HepG2 (cell line): ENCODE data around the gene BRIP1. TPM values are rescaled to one million over a fixed set of nuclear protein-coding genes. Genes with fewer than 3 reads are reported as not detected.
"Not testable (repeated sequence)": the region's sequence is repeated elsewhere in the genome, so short reads cannot be mapped to it uniquely, and the experiment has no call there.

Experiments
- ATAC-seq: fragments of 200-7000 bp; cut with Tn5 transposase; 3 replicates; pipeline ENCODE4 v1.9.1; 2020; ENCODE audit warnings: mild to moderate bottlenecking, moderate library complexity
- BruUV-seq: library from RNA; stranded (reverse); fragments of 400-500 nt; replicated peaks from 2 replicates; lab custom pipeline; 2021; lab: Mats Ljungman, UMichigan
- CTCF ChIA-PET: fragments of 300-600 bp; formaldehyde crosslinking; extraction: SDS; loops from one replicate; lab custom pipeline; 2021; ENCODE audit warnings: low total read pairs, inconsistent platforms, low intra/inter-chr PET ratio; lab: Yijun Ruan, JAX
- POLR2A ChIA-PET: fragments of 350-600 bp; sonication (Branson Sonifier 250); formaldehyde crosslinking; loops from one replicate; lab custom pipeline; 2020; ENCODE audit warnings: antibody characterized with exemption, inconsistent platforms; lab: Yijun Ruan, JAX
- DNase-seq: peaks from one replicate; pipeline ENCODE4 v3.0.0-alpha.2; 2015; ENCODE audit warnings: low spot score
- FAIRE-seq: peaks from 3 replicates; lab custom pipeline; 2011; peaks lifted over from hg19 to GRCh38; lab: Jason Lieb, UNC
- H2AFZ ChIP-seq: one replicate; pipeline ENCODE4 v1.6.1; 2011; ENCODE audit warnings: low read length, inconsistent platforms
- H3K27ac ChIP-seq: fragments of 300-600 bp; 3 replicates; pipeline ENCODE4 v1.8.0; 2011; ENCODE audit warnings: mixed run types, mild to moderate bottlenecking, mixed read lengths, low read length, inconsistent platforms; ENCODE audit not compliant: insufficient read depth; ENCODE audit errors: extremely low read length
- H3K27me3 ChIP-seq, 2 experiments: fragments of 200-600 bp in 1 of 2; 2 replicates in 1 of 2; 3 replicates in 1 of 2; pipeline versions ENCODE4 v1.6.0 to v1.8.0; 2011; ENCODE audit warnings: low read length in 2 of 2, mild to moderate bottlenecking in 2 of 2, moderate library complexity in 2 of 2, inconsistent platforms in 1 of 2; ENCODE audit not compliant: insufficient read depth in 2 of 2, control insufficient read depth in 1 of 2
- H3K36me3 ChIP-seq, 2 experiments: fragments of 200-600 bp in 1 of 2; replicated peaks in 1 of 2; 2 replicates in 1 of 2; 3 replicates in 1 of 2; pipeline versions ENCODE4 v1.5.1 to v1.8.0; 2011; ENCODE audit warnings: low read length in 2 of 2, inconsistent platforms in 1 of 2; ENCODE audit not compliant: insufficient read depth in 2 of 2, control insufficient read depth in 1 of 2
- H3K4me1 ChIP-seq: 2 replicates; pipeline ENCODE4 v1.5.1; 2012; ENCODE audit warnings: low read length, inconsistent platforms; ENCODE audit not compliant: insufficient read depth
- H3K4me2 ChIP-seq: 2 replicates; pipeline ENCODE4 v1.6.0; 2011; ENCODE audit warnings: low read depth, low read length, inconsistent platforms
- H3K4me3 ChIP-seq, 3 experiments: fragments of 200-600 bp in 1 of 3; sonication (generic), shearing (Covaris generic) in 1 of 3; replicated peaks in 1 of 3; 2 replicates each; pipeline ENCODE4 v1.5.1; 2011 to 2016; ENCODE audit warnings: low read length in 3 of 3, inconsistent platforms in 2 of 3, low read depth in 2 of 3, mild to moderate bottlenecking in 2 of 3, control low read depth in 1 of 3, mixed read lengths in 1 of 3; ENCODE audit not compliant: insufficient read depth in 1 of 3
- H3K79me2 ChIP-seq: one replicate; pipeline ENCODE4 v1.6.1; 2011; ENCODE audit warnings: low read length, inconsistent platforms; ENCODE audit not compliant: insufficient read depth
- H3K9ac ChIP-seq: 2 replicates; pipeline ENCODE4 v1.6.0; 2011; ENCODE audit warnings: mild to moderate bottlenecking, low read depth, low read length, inconsistent platforms; ENCODE audit not compliant: insufficient read depth
- H3K9me3 ChIP-seq: 2 replicates; pipeline ENCODE4 v1.5.1; 2012; ENCODE audit warnings: mild to moderate bottlenecking, low read length
- H4K20me1 ChIP-seq: 2 replicates; pipeline ENCODE4 v1.6.0; 2011; ENCODE audit warnings: inconsistent platforms, mild to moderate bottlenecking, low read length, moderate library complexity; ENCODE audit not compliant: insufficient read depth
- CERS6 ChIP-seq: sonication (generic); formaldehyde crosslinking; IDR thresholded peaks from 2 replicates; pipeline ENCODE4 v1.5.0; 2020; ENCODE audit warnings: missing genetic modification reagents
- NFE2 ChIP-seq: sonication (generic); formaldehyde crosslinking; IDR thresholded peaks from 2 replicates; pipeline ENCODE4 v1.4.0; 2020; ENCODE audit warnings: missing genetic modification reagents
- NKX3-1 ChIP-seq: sonication (generic); formaldehyde crosslinking; IDR thresholded peaks from 2 replicates; pipeline ENCODE4 v1.5.0; 2020; ENCODE audit warnings: missing genetic modification reagents
- NR2C2 ChIP-seq: sonication (generic); formaldehyde crosslinking; IDR thresholded peaks from 2 replicates; pipeline ENCODE4 v1.4.0; 2020; ENCODE audit warnings: missing genetic modification reagents, mild to moderate bottlenecking, moderate library complexity, borderline replicate concordance
- PCBP2 ChIP-seq: fragments of 200-400 bp; formaldehyde crosslinking; optimal IDR thresholded peaks from 2 replicates; pipeline ENCODE3; 2018; ENCODE audit warnings: low read length, low read depth; ENCODE audit not compliant: poor library complexity, severe bottlenecking
- PHB2 ChIP-seq: fragments of 450-650 bp; IDR thresholded peaks from 2 replicates; pipeline ENCODE4 v1.6.1; 2018; ENCODE audit not compliant: partially characterized antibody
- TEF ChIP-seq: sonication (generic); formaldehyde crosslinking; IDR thresholded peaks from 2 replicates; pipeline ENCODE4 v1.5.0; 2020; ENCODE audit warnings: missing genetic modification reagents
- ZNF468 ChIP-seq: sonication (generic); formaldehyde crosslinking; IDR thresholded peaks from 2 replicates; pipeline ENCODE4 v1.8.0; 2022; ENCODE audit warnings: mild to moderate bottlenecking, moderate library complexity, missing genetic modification reagents
- ZNF580 ChIP-seq: IDR thresholded peaks from 2 replicates; pipeline ENCODE4 v1.6.1; 2016; ENCODE audit warnings: low read depth, borderline replicate concordance
- WGBS: methylation state at CpG from one replicate; pipeline ENCODE4 v1.1.6; 2017; ENCODE audit warnings: low lambda C conversion rate; 5-methylcytosine and 5-hydroxymethylcytosine counted together
- in situ Hi-C: cut with HindIII; loops from 2 replicates; pipeline ENCODE4 v1.10.0; 2017; ENCODE audit warnings: low pct_unique_long_range_greater_than_20kb; ENCODE audit not compliant: extremely low pct_ligation_motif_present
- intact Hi-C: fragments of 100-400 bp; cut with micrococcal nuclease; formaldehyde crosslinking; loops from one replicate; pipeline ENCODE4 v1.10.0; 2022; ENCODE audit not compliant: unreplicated experiment
- polyA plus RNA-seq, 8 experiments: library from polyadenylated mRNA; depleted of rRNA in 3 of 8; stranded (reverse) in 7 of 8; unstranded in 1 of 8; fragments of >200 nt; fragmentation: Illumina TruSeq in 4 of 8; extraction: Trizol in 4 of 8; gene quantifications; 2 replicates each; pipeline versions ENCODE4 v1.2.1 to v1.2.3, GENCODE V29; 2011 to 2016; ENCODE audit warnings: low read depth in 4 of 8, missing spikeins in 1 of 8, mixed read lengths in 1 of 8; ENCODE audit not compliant: insufficient read depth in 1 of 8
- total RNA-seq, 5 experiments: library from RNA; depleted of rRNA; stranded (reverse); fragments of >200 nt; fragmentation: Illumina TruSeq; extraction: Trizol; gene quantifications; 2 replicates each; pipeline ENCODE4 v1.2.3, GENCODE V29; 2016; ENCODE audit warnings: low read depth in 1 of 5

BRIP1 gene
- total and polyA plus RNA-seq, 2 of the 13 experiments (the other 11 are each of a cell fraction or from before 2014, with no cell fraction given), result 3.8 to 27.7 TPM

GRCh38 chr17:61774087-61774486 is 89.2 kb downstream of the BRIP1 start:
- POLR2A ChIA-PET, result not testable (repeated sequence)

GRCh38 chr17:61770752-61771533 is 92.4 kb downstream of the BRIP1 start:
- Histone ChIP-seq H3K4me2 (no peak overlapping the region), H3K27ac (no peak overlapping the region), H4K20me1 (no peaks in the 10 kb centered on the region), H3K9ac (no peak overlapping the region), H3K27me3 (no peaks in the 10 kb centered on the region), H3K9me3 (peaks cover 8% of the 10 kb centered on the region; the same call in 1 of the 2 replicates), H3K4me1 (no peaks in the 10 kb centered on the region), H2AFZ (no peak overlapping the region), H3K79me2 (no peaks in the 10 kb centered on the region), H3K36me3 (peaks cover 3 to 12% of the 10 kb centered on the region in 2 experiments; a peak in 3 of 5 replicates), H3K4me3 (no peak overlapping the region)
- ChIA-PET CTCF (no interaction called here), POLR2A (no interaction called here)
- no peak for FAIRE-seq
- WGBS, result 99% methylated on average over 2 of the region's 2 CpGs
- in situ Hi-C loops, result no loop called here
- no peak for DNase-seq
- TF ChIP-seq ZNF468 (CRISPR knock-in tag) (no peak), ZNF580 (no peak), PCBP2 (no peak), NKX3-1 (CRISPR knock-in tag) (no peak), NR2C2 (CRISPR knock-in tag) (no peak), PHB2 (no peak), CERS6 (CRISPR knock-in tag) (no peak), TEF (no peak), NFE2 (CRISPR knock-in tag) (no peak)
- ATAC-seq, result no peak
- intact Hi-C loops, result no loop called here
- no TSS peak for BruUV-seq

More at GRCh38 chr17:61774087-61774486, 89.2 kb downstream of the BRIP1 start:
- CTCF ChIA-PET, FAIRE-seq, H2AFZ ChIP-seq, BruUV-seq, H3K9me3 ChIP-seq, ATAC-seq, H3K9ac ChIP-seq, H3K4me3 ChIP-seq, H4K20me1 ChIP-seq, in situ Hi-C loops, H3K27me3 ChIP-seq, H3K36me3 ChIP-seq, H3K27ac ChIP-seq, H3K4me1 ChIP-seq, DNase-seq, intact Hi-C loops, H3K79me2 ChIP-seq, H3K4me2 ChIP-seq: not testable (repeated sequence)
- WGBS, result 96% methylated on average over 3 of the region's 3 CpGs
